ENCODE measurements around the gene DENND1A. TPM values are rescaled to one million over a fixed set of nuclear protein-coding genes. Genes with fewer than 3 reads are reported as not detected.

DENND1A gene
- total RNA-seq, 2 donors from 2014 or later, result 19.3 to 22.8 TPM

GRCh38 chr9:123423311-123423640 lies 506.6 kb downstream of the DENND1A start:
- no peaks in the 10 kb centered on the region for H3K4me1 Mint-ChIP-seq
- no peaks in the 10 kb centered on the region for H3K9me3 Mint-ChIP-seq
- no peaks in the 10 kb centered on the region for H3K27me3 Mint-ChIP-seq
- ATAC-seq (replicated peaks), result no peak
- no peak overlapping the region for H3K4me3 Mint-ChIP-seq
- no peak overlapping the region for H3K27ac Mint-ChIP-seq
- peaks cover 7% of the 10 kb centered on the region for H3K36me3 Mint-ChIP-seq (ENCODE audit: low read depth)

DNA sequence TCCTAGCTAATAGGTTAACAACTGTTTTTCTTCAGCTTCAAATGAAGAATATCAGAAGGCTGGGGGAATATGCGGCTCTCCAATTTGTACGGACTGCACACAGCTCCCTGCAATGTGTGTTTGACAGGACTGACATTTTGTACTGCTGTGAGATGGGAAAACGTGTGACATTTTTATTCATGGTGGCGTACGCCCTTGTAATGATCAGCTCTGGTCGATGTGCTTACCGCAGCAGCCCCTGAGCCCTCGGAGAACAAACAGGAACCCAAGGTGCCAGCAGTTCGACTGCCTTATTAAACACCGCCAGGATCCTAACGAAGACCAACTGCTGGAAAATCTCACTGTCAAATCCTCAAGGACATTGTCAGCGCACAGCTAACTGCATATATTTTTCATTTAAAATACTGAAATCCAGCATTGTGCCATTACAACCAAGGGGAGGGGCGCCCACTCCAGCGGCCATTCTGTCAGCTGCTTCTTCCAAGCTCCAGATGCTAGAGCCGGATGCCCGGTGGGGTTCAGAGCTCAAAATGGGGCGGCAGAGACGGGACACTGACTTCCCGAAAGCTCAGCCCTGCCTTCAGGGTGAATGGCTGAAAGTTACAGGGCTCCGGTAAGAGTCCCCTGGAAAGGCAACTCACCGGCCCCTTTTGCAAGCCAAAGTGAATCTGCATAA lies 507.2 kb downstream of the DENND1A start:
- no peak for ATAC-seq (replicated peaks)
- Mint-ChIP-seq H3K27ac (no peak overlapping the region), H3K36me3 (ENCODE audit: low read depth) (peaks cover 7% of the 10 kb centered on the region), H3K4me1 (no peaks in the 10 kb centered on the region), H3K9me3 (no peaks in the 10 kb centered on the region), H3K4me3 (no peak overlapping the region), H3K27me3 (no peaks in the 10 kb centered on the region)

- H3K27me3 Mint-ChIP-seq, result no peaks in the 10 kb centered on the region
- peaks cover 7% of the 10 kb centered on the region for H3K36me3 Mint-ChIP-seq (ENCODE audit: low read depth)
- H3K9me3 Mint-ChIP-seq, result no peaks in the 10 kb centered on the region
- no peak overlapping the region for H3K4me3 Mint-ChIP-seq
- no peak overlapping the region for H3K27ac Mint-ChIP-seq
- no peak for ATAC-seq (replicated peaks)
- no peaks in the 10 kb centered on the region for H3K4me1 Mint-ChIP-seq
These were observed 508.0 kb downstream of the DENND1A start for GRCh38 chr9:123421801-123422455.

GRCh38 chr9:123421186-123421585 lies 508.7 kb downstream of the DENND1A start:
- no peaks in the 10 kb centered on the region for H3K9me3 Mint-ChIP-seq
- no peak for ATAC-seq (replicated peaks)
- H3K4me1 Mint-ChIP-seq, result no peaks in the 10 kb centered on the region
- H3K36me3 Mint-ChIP-seq (ENCODE audit: low read depth), result peaks cover 12% of the 10 kb centered on the region
- H3K27me3 Mint-ChIP-seq, result no peaks in the 10 kb centered on the region
- H3K4me3 Mint-ChIP-seq, result no peak overlapping the region
- H3K27ac Mint-ChIP-seq, result no peak overlapping the region

GRCh38 chr9:123420592-123421111 lies 509.3 kb downstream of the DENND1A start:
- Mint-ChIP-seq H3K4me3 (no peak overlapping the region), H3K4me1 (no peaks in the 10 kb centered on the region), H3K27me3 (no peaks in the 10 kb centered on the region), H3K9me3 (no peaks in the 10 kb centered on the region), H3K36me3 (ENCODE audit: low read depth) (peaks cover 12% of the 10 kb centered on the region), H3K27ac (no peak overlapping the region)
- ATAC-seq (replicated peaks), result no peak

- H3K27ac Mint-ChIP-seq, result no peak overlapping the region
- H3K4me1 Mint-ChIP-seq, result peaks cover under 1% of the 10 kb centered on the region
- H3K27me3 Mint-ChIP-seq, result no peaks in the 10 kb centered on the region
- no peaks in the 10 kb centered on the region for H3K9me3 Mint-ChIP-seq
- no peak for ATAC-seq (replicated peaks)
- peaks cover 12% of the 10 kb centered on the region for H3K36me3 Mint-ChIP-seq (ENCODE audit: low read depth)
- no peak overlapping the region for H3K4me3 Mint-ChIP-seq
These were observed 510.0 kb downstream of the DENND1A start for GRCh38 chr9:123419721-123420591.

DNA sequence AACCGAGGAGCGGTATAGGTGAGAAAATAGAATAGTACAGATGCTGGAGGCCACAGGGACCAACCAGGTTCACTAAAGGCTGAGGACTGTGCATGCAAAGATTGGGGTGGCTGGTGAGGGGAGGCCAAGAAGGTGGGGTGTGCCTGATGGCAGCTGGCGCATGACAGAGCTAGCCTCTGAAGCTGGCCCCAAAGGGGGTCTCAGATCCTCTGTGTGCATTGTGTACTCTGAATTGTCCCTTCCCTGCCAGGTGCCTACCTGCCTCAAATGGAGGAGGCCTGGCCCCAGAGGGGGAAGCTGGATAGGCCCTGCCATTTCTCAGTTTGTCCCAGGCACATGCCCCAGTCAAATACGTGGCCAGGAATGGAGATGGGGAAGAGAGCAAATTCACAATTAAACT lies 510.8 kb downstream of the DENND1A start:
- H3K36me3 Mint-ChIP-seq (ENCODE audit: low read depth), result peaks cover 12% of the 10 kb centered on the region
- H3K27ac Mint-ChIP-seq, result no peak overlapping the region
- H3K9me3 Mint-ChIP-seq, result no peaks in the 10 kb centered on the region
- no peak overlapping the region for H3K4me3 Mint-ChIP-seq
- peaks cover 5% of the 10 kb centered on the region for H3K4me1 Mint-ChIP-seq
- H3K27me3 Mint-ChIP-seq, result no peaks in the 10 kb centered on the region
- no peak for ATAC-seq (replicated peaks)

- H3K27me3 Mint-ChIP-seq, result no peaks in the 10 kb centered on the region
- H3K36me3 Mint-ChIP-seq (ENCODE audit: low read depth), result peaks cover 12% of the 10 kb centered on the region
- peaks cover 5% of the 10 kb centered on the region for H3K4me1 Mint-ChIP-seq
- ATAC-seq (replicated peaks), result no peak
- H3K27ac Mint-ChIP-seq, result no peak overlapping the region
- H3K4me3 Mint-ChIP-seq, result no peak overlapping the region
- H3K9me3 Mint-ChIP-seq, result no peaks in the 10 kb centered on the region
These were observed 511.4 kb downstream of the DENND1A start for GRCh38 chr9:123418506-123418905.

DNA sequence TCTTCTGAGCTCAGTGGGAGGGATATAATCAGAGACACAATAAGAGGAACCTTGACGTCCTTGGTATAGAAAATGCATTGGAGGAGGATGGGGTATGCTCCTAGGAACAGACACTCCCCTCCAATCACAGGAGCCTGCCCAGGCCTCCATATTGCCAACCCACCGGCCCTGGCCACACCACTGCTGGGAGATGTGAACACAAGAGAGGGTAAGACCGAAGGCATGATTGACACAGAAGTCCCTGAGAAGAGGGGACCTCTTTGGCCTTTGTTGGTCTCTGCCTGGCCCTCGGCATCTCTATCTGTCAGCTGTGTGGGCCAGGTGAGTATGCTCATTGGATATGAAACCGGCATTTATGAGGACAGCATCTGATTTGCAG lies 511.9 kb downstream of the DENND1A start:
- peaks cover 5% of the 10 kb centered on the region for H3K4me1 Mint-ChIP-seq
- no peak for ATAC-seq (replicated peaks)
- H3K9me3 Mint-ChIP-seq, result no peaks in the 10 kb centered on the region
- peaks cover 12% of the 10 kb centered on the region for H3K36me3 Mint-ChIP-seq (ENCODE audit: low read depth)
- H3K4me3 Mint-ChIP-seq, result no peak overlapping the region
- no peaks in the 10 kb centered on the region for H3K27me3 Mint-ChIP-seq
- no peak overlapping the region for H3K27ac Mint-ChIP-seq

DNA sequence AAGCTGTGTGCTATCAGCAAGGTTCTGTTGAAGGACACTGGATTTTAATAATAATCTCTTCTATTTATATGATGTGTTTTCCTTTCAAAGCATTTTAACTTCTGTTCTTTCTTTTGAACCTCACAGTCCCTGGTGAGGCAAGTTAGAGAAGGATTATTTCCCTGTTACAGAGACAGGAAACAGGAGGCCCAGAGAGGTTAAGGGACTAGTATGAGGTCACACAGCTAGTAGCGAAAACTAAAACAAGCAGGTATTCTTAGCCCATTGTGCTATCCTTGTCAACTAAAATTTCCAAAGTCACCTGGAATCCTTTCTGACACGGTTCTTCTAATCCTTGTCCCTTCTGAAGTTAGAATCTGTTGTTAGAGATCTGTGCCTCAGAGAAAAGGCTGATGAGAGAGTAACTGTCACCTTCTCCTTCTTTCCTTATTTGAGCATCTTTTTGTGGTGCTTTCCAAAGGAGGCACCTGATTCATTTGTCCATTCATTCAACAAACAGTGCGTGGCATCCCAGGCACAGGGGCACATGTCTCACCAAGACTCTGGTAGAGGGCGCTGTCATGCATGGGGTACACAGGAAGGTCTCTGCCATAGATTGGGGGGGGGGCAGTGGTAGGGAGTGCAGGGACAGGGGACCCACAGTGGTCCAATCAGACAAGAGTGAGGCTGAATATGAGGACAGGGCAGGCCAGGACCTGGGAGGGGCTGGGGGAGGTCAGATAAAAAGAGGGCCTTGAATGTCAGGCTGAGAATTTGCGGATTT lies 512.5 kb downstream of the DENND1A start:
- H3K27me3 Mint-ChIP-seq, result no peaks in the 10 kb centered on the region
- H3K36me3 Mint-ChIP-seq (ENCODE audit: low read depth), result peaks cover 12% of the 10 kb centered on the region
- H3K4me1 Mint-ChIP-seq, result peaks cover 5% of the 10 kb centered on the region
- H3K4me3 Mint-ChIP-seq, result no peak overlapping the region
- H3K9me3 Mint-ChIP-seq, result no peaks in the 10 kb centered on the region
- ATAC-seq (replicated peaks), result no peak
- no peak overlapping the region for H3K27ac Mint-ChIP-seq

DNA sequence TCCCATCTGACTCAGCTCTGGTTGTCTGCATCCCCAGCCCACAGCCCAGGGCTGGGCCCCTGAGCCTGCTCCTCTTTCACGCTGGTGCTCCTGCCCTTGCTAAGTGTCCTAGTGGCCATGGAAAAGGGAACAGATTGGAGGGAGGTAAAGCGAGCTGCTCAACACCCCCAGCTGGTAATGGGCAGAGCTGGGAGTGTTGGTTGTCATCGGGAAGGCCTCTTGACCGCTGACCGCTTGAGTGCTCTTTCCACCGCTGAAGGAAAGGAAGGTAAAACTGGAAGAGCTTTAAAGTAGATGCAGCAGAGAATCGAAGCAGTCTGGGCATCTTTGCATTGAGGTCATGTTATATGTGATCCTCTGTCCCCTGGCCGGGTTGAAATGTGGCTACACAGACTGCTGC lies 513.8 kb downstream of the DENND1A start:
- H3K27me3 Mint-ChIP-seq, result no peaks in the 10 kb centered on the region
- no peak for ATAC-seq (replicated peaks)
- no peak overlapping the region for H3K27ac Mint-ChIP-seq
- H3K4me3 Mint-ChIP-seq, result no peak overlapping the region
- peaks cover 12% of the 10 kb centered on the region for H3K36me3 Mint-ChIP-seq (ENCODE audit: low read depth)
- peaks cover 5% of the 10 kb centered on the region for H3K4me1 Mint-ChIP-seq
- H3K9me3 Mint-ChIP-seq, result no peaks in the 10 kb centered on the region

DNA sequence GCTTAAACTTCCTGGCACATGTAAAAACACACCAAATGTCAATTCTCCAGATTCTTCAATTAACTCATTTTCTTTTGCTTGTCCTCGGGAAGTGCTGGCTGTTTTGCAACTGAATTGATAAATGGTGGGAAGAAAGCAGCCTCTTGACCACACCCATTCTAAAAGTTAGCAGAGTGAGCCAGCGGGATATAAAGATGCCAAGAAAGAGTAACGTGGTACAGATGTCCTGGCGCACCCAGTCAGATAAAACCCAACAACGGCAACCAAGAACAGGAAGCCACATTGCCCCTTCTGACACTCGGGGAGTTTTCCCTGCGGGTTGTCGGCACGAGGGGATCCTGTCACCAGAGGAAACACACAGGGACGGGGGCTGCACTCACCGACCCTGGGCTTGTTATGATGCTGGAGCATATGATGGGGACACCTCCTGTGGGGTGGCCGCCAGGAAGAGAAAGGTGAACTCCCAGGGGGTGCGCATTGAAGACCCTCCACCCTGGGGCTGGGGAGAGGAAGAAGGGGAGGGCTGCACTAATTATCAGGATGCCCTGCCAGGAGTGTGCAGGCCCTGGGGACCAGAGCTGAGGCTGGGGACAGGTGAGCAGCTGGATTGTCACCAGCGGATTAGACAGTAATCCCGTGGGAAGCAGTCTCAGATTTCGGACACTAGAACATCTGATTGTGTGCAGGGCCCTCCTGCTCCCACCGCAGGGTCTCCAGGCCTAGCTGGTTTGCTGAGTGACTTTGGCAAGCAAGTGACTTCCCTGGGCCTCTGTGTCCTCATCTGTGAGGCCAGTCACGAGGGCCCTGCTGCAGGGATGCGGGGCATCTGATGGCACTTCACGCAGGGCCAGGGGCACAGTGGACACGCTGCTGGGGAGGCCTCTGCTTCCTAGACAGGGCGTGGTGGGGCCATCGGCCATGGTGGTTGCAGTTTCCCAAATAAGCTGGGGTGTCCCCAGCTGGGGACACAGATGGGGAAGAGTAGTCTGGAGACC lies 514.7 kb downstream of the DENND1A start:
- no peak for ATAC-seq (replicated peaks)
- Mint-ChIP-seq H3K36me3 (ENCODE audit: low read depth) (peaks cover 10% of the 10 kb centered on the region), H3K4me1 (peaks cover 5% of the 10 kb centered on the region), H3K27me3 (no peaks in the 10 kb centered on the region), H3K9me3 (no peaks in the 10 kb centered on the region), H3K27ac (peak overlapping the region; percentile 67), H3K4me3 (no peak overlapping the region)

DNA sequence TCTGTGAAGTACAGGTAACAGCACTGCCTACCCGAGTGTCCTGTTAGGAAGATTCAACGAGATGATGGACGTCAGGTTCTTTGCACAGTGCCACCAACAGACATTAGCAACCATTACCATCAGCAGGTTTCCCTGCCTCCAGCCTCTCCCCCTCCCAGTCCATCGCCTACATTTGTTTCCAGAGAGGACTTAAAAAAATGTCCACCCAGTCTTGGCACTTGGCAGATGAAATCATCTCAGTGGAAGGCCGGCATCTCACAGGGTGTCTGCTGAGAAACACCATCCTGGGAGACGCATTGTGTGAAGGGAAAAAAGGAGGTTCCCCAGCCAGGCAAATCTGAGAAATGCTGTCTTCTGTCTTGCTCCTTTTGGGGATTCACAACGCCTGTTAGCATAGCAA lies 515.7 kb downstream of the DENND1A start:
- Mint-ChIP-seq H3K27ac (no peak overlapping the region), H3K4me1 (peaks cover 5% of the 10 kb centered on the region), H3K36me3 (ENCODE audit: low read depth) (peaks cover 4% of the 10 kb centered on the region), H3K9me3 (no peaks in the 10 kb centered on the region), H3K27me3 (no peaks in the 10 kb centered on the region), H3K4me3 (no peak overlapping the region)
- ATAC-seq (replicated peaks), result no peak

Data from activated T-helper 17 cell treated with anti-CD3 and anti-CD28 coated beads, Interleukin-2, amount 50 U/mL, for 72 hours (primary cell).